Thoracic aorta (tissue), 2 donors: Measurements from ENCODE around the gene CLCNKB. TPM values are rescaled to one million over a fixed set of nuclear protein-coding genes. Genes with fewer than 3 reads are reported as not detected.

Experiments
- ATAC-seq: fragments of 150-250 bp; one replicate; pipeline ENCODE4 v1.8.0; 2017; ENCODE audit warnings: low read depth; ENCODE audit not compliant: insufficient number of reproducible peaks, low FRiP score
- DNase-seq: peaks from one replicate; pipeline ENCODE4 v3.0.0-alpha.2; 2020; ENCODE audit warnings: low spot score
- H3K27ac ChIP-seq, 2 donors: fragments of 200-600 bp; sonication (generic); 1 replicate in 1 of 2; 2 replicates in 1 of 2; pipeline ENCODE4 v1.5.1; 2016; ENCODE audit warnings: mild to moderate bottlenecking in 2 of 2, moderate library complexity in 2 of 2
- H3K27me3 ChIP-seq: fragments of 200-600 bp; sonication (generic); replicated peaks from 2 replicates; pipeline ENCODE4 v1.6.0; 2016; ENCODE audit warnings: mild to moderate bottlenecking; ENCODE audit not compliant: insufficient read depth
- H3K36me3 ChIP-seq: fragments of 200-600 bp; sonication (generic); one replicate; pipeline ENCODE4 v1.5.1; 2016
- H3K4me1 ChIP-seq, 2 donors: fragments of 200-600 bp; sonication (generic); 1 replicate in 1 of 2; 2 replicates in 1 of 2; pipeline versions ENCODE4 v1.5.1 to v1.6.0; 2016; ENCODE audit warnings: low read depth in 2 of 2, mild to moderate bottlenecking in 1 of 2; ENCODE audit not compliant: control insufficient read depth in 1 of 2
- H3K4me3 ChIP-seq: fragments of 200-600 bp; sonication (generic); 2 replicates; pipeline ENCODE4 v1.5.1; 2016; ENCODE audit warnings: mild to moderate bottlenecking
- H3K9me3 ChIP-seq: fragments of 200-600 bp; sonication (generic); 2 replicates; pipeline ENCODE4 v1.5.1; 2016
- total RNA-seq, 2 donors: library from RNA; depleted of rRNA; stranded (reverse); fragments of >200 nt; gene quantifications; one replicate each; pipeline versions ENCODE4 v1.1.0 to v1.2.3, GENCODE V29; 2016
- TF ChIP-seq, protein P1 (sequence below): fragments of 200-600 bp; sonication (generic); IDR thresholded peaks from one replicate; pipeline ENCODE4 v1.5.1; 2019; ENCODE audit warnings: antibody characterized with exemption

CLCNKB gene
- not detected for total RNA-seq

DNA sequence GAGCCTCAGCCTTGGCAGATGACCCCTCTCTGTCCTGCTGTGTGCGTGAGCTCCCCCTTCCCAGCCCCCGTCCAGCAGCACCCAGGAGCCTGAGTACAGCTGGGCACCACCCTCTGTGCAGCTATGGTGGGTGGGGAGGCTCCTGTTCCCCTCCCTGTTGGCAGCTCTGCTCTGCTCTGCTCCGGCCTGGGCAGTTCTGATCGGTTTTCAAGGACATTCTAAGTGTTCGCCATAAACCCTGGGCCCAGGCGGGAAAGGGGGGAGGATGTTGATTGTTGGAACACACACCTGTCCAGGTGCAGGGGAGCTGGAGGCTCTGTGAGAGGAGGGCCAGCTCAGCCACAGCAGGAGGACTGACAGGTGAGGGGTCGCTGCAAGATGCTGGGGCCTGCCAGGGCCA lies at the start of gene CLCNKB:
Gene CLCNKB (plus strand): TSS at position 262 of the 400 bp plus-strand sequence. CDS start 711 bp downstream, outside the sequence.
- no peaks in the 10 kb centered on the region for H3K36me3 ChIP-seq
- H3K4me3 ChIP-seq: no peak within 1 kb of the TSS
- H3K9me3 ChIP-seq: no peaks in the 10 kb centered on the region
- TF ChIP-seq, protein P1, sequence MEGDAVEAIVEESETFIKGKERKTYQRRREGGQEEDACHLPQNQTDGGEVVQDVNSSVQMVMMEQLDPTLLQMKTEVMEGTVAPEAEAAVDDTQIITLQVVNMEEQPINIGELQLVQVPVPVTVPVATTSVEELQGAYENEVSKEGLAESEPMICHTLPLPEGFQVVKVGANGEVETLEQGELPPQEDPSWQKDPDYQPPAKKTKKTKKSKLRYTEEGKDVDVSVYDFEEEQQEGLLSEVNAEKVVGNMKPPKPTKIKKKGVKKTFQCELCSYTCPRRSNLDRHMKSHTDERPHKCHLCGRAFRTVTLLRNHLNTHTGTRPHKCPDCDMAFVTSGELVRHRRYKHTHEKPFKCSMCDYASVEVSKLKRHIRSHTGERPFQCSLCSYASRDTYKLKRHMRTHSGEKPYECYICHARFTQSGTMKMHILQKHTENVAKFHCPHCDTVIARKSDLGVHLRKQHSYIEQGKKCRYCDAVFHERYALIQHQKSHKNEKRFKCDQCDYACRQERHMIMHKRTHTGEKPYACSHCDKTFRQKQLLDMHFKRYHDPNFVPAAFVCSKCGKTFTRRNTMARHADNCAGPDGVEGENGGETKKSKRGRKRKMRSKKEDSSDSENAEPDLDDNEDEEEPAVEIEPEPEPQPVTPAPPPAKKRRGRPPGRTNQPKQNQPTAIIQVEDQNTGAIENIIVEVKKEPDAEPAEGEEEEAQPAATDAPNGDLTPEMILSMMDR: no peak
- DNase-seq (no peak), ATAC-seq (no peak)
- H3K4me1 ChIP-seq: peaks cover 0 to 1% of the 10 kb centered on the region in 2 donors
- H3K27ac ChIP-seq: no peak within 1 kb of the TSS
- no peaks in the 10 kb centered on the region for H3K27me3 ChIP-seq

DNA sequence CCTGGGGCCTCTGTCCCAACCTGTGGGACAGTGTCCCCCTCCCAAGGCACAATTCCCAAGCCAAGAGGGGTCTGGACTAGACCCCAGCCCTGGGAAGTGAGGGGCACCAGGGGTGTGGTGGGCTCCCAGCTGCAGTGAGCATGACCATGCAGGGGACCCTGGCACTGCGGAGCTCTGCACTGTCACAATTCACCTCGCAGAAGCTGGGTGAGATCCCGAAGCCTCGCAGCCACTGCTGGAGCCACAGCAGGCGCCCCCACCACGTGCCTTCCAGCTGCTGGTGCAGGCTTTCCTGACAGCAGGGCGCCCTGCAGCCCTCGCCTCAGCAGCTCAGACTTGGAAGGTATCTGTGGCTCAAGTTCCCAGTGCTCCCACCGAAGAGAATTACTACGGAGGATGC lies 49.5 kb upstream of the CLCNKB start:
- no peaks in the 10 kb centered on the region for H3K4me1 ChIP-seq
- no peaks in the 10 kb centered on the region for H3K9me3 ChIP-seq
- TF ChIP-seq, protein P1: no peak
- no peaks in the 10 kb centered on the region for H3K36me3 ChIP-seq
- DNase-seq (no peak), ATAC-seq (no peak)
- H3K4me3 ChIP-seq: no peak overlapping the region
- H3K27ac ChIP-seq: no peak overlapping the region
- H3K27me3 ChIP-seq: no peaks in the 10 kb centered on the region

DNA sequence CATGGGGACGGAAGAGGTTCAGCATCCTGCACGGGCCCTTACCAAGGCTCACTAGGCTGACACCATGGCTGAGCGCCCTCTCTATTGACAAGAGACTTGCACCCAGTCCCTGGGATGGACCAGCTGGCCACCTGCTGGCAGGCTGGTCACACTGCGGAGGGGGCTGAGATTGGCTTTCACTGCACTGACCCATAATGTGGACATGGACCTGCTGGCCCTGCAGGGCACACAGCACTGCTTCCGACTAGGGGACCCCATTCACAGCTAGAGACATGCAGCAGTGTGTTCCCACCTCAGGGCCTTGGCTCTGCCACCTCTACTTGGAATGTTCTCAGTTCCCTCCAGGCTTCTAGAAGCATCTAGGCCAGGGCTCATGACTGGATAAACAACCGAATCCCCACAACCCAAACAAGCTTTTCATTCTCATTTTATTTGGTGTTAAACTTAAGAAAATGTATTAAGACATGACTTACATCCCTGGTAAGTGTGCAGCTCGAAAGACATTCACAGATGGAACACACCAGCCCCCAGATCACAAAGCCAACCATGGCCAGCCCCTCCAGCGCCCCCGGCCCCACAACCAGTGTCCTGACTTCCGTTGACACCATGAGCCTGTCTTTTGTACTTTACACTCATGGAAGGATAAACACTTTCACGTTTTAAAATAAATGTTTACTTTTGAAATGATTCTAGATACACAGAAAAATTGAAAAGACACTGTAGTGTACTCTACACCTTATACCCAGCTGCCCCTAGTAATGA lies 48.8 kb upstream of the CLCNKB start:
- no peak for ATAC-seq
- H3K4me3 ChIP-seq: no peak overlapping the region
- TF ChIP-seq, protein P1: peak; percentile 90
- no peak overlapping the region for H3K27ac ChIP-seq
- no peaks in the 10 kb centered on the region for H3K36me3 ChIP-seq
- DNase-seq: no peak
- no peaks in the 10 kb centered on the region for H3K9me3 ChIP-seq
- no peaks in the 10 kb centered on the region for H3K4me1 ChIP-seq
- H3K27me3 ChIP-seq: no peaks in the 10 kb centered on the region

DNA sequence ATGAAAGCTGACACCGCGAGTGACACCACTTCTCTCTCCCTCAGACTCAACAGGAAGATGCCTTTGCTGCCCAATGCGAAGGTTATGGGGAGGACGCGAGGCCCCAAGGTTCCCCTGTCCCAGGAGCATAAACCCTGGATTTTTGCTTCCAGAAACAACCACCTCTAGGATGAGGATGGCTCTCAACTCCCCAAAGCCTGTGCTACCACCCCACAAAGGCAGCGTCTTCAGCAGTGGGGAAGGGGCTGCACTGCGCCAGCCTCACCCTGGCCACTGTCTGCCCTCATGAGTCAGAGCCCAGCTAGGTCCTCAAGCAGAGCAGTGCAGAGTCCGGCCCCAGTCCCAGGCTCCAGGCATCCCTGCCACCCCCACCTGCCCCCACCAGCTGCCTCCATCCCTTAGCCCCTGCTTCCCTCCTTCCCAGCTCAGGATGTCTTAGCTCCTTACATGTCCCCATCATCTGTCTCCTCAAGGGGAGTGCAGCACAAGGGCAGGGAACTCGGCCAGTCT lies 46.5 kb upstream of the CLCNKB start:
- H3K4me3 ChIP-seq: no peak overlapping the region
- TF ChIP-seq, protein P1: no peak
- no peaks in the 10 kb centered on the region for H3K27me3 ChIP-seq
- H3K9me3 ChIP-seq: no peaks in the 10 kb centered on the region
- no peaks in the 10 kb centered on the region for H3K36me3 ChIP-seq
- H3K27ac ChIP-seq: no peak overlapping the region
- DNase-seq: no peak
- no peak for ATAC-seq
- H3K4me1 ChIP-seq: no peaks in the 10 kb centered on the region

DNA sequence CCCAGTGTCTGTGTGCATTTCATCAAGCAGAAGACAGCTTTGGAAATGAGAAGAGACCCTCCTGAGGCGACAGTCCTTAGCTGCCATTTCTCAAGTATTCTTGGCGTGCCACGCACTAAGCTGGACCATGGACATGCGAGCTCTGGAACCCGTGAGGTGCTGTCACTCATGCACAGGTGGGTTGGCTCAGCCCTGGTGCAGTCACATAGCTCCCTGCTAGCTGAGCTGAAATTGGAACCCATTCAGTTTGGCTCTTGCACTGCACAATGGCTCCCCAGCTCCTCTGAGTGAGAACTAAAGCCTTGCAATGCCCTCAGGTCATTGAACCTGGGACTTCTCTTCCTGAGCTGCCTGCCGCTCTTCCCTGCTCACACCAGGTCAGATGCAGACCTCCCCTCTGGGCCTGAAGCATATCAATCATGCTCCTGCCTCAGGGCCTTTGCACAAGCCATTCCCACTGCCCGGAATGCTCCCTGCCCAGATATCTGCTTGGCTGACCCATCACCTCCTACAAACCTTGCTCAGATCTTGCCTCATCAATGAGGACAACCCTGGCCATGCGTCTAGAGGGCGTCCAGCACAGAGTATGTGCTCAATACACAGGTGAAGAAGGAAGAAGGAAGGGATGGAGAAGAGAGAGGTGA lies 45.8 kb upstream of the CLCNKB start:
- Histone ChIP-seq H3K36me3 (no peaks in the 10 kb centered on the region), H3K4me1 (no peaks in the 10 kb centered on the region), H3K27ac (no peak overlapping the region), H3K27me3 (no peaks in the 10 kb centered on the region), H3K4me3 (no peak overlapping the region), H3K9me3 (no peaks in the 10 kb centered on the region)
- TF ChIP-seq, protein P1: no peak
- DNase-seq (no peak), ATAC-seq (no peak)
